DOHH2 (cell line): ENCODE measurements around the gene PDZRN4.

Source experiments
- H3F3A ChIP-seq: fragments of 200-600 bp; sonication (generic), shearing (Covaris generic); 2 replicates; pipeline ENCODE4 v1.6.0; 2016; ENCODE audit warnings: antibody characterized with exemption, mild to moderate bottlenecking; ENCODE audit not compliant: control insufficient read depth, insufficient read depth
- H3K27ac ChIP-seq: fragments of 200-600 bp; sonication (generic); 2 replicates; pipeline ENCODE4 v1.5.1; 2014; ENCODE audit warnings: low read depth, mild to moderate bottlenecking, low read length, moderate library complexity
- H3K27me3 ChIP-seq: fragments of 200-600 bp; sonication (generic); 2 replicates; pipeline ENCODE4 v1.6.1; 2014; ENCODE audit warnings: mild to moderate bottlenecking, low read length, mixed read lengths; ENCODE audit not compliant: control insufficient read depth
- H3K36me3 ChIP-seq: fragments of 200-600 bp; sonication (generic); 2 replicates; pipeline ENCODE4 v1.6.1; 2014; ENCODE audit warnings: mild to moderate bottlenecking, low read length, moderate library complexity, mixed read lengths; ENCODE audit not compliant: control insufficient read depth
- H3K4me1 ChIP-seq: fragments of 200-600 bp; sonication (generic); 2 replicates; pipeline ENCODE4 v1.6.1; 2014; ENCODE audit warnings: mild to moderate bottlenecking, low read length, mixed read lengths; ENCODE audit not compliant: control insufficient read depth
- H3K4me2 ChIP-seq: fragments of 200-600 bp; sonication (generic); 2 replicates; pipeline ENCODE4 v1.6.0; 2014; ENCODE audit warnings: mild to moderate bottlenecking, low read length, moderate library complexity
- H3K4me3 ChIP-seq: fragments of 200-600 bp; sonication (generic); 2 replicates; pipeline ENCODE4 v1.5.1; 2014; ENCODE audit warnings: mild to moderate bottlenecking, low read length, mixed read lengths
- H3K79me2 ChIP-seq: fragments of 200-600 bp; sonication (generic); 2 replicates; pipeline ENCODE4 v1.6.1; 2014; ENCODE audit warnings: mild to moderate bottlenecking, low read length, mixed read lengths; ENCODE audit not compliant: control insufficient read depth
- H3K9me2 ChIP-seq: fragments of 200-600 bp; sonication (generic); replicated peaks from 2 replicates; pipeline ENCODE4 v1.6.1; 2014; ENCODE audit warnings: mild to moderate bottlenecking, low read length, mixed read lengths; ENCODE audit not compliant: control insufficient read depth
- H3K9me3 ChIP-seq: fragments of 200-600 bp; sonication (generic); 2 replicates; pipeline ENCODE4 v1.6.1; 2014; ENCODE audit warnings: antibody characterized with exemption, low read length, mixed read lengths; ENCODE audit not compliant: control insufficient read depth, insufficient read depth
- H4K20me1 ChIP-seq: fragments of 200-600 bp; sonication (generic); 2 replicates; pipeline ENCODE4 v1.6.0; 2014; ENCODE audit warnings: low read depth, mild to moderate bottlenecking, antibody characterized with exemption, low read length, moderate library complexity; ENCODE audit not compliant: control insufficient read depth, insufficient read depth
- EZH2phosphoT487 ChIP-seq: fragments of 200-600 bp; sonication (generic); IDR thresholded peaks from 2 replicates; pipeline ENCODE4 v1.6.1; 2017; ENCODE audit warnings: borderline replicate concordance, mild to moderate bottlenecking, antibody characterized with exemption, low read length, moderate library complexity, mixed read lengths
- TF ChIP-seq, protein P1 (sequence below): fragments of 200-600 bp; sonication (generic); IDR thresholded peaks from one replicate; pipeline ENCODE4 v1.5.1; 2014; ENCODE audit warnings: antibody characterized with exemption, mild to moderate bottlenecking, low read depth, low read length; ENCODE audit not compliant: poor library complexity, severe bottlenecking

PDZRN4 gene

DNA sequence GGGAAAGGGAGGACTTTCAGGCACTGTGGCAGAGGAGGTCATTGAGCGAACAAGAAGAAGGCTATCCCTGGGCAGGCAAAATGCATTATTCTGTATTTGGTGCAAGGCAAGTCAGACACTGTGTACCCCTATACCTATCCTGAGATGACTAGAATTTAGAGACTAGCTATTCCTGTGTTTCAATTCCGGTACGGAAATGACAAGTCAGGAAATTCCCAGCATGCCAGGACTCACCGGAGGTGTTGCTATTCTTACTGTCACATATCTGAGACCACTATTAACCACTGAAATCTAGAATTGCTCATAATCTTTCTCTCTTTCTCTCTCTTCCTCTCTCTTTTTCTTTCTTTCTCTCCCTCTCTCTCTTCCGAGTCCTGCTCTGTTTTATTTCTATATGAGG is 297.1 kb downstream of the PDZRN4 start:
- Histone ChIP-seq H3K9me2 (no peaks in the 10 kb centered on the region), H3K27me3 (no peaks in the 10 kb centered on the region), H4K20me1 (no peaks in the 10 kb centered on the region), H3F3A (no peaks in the 10 kb centered on the region), H3K4me2 (no peak overlapping the region), H3K27ac (no peak overlapping the region), H3K4me1 (no peaks in the 10 kb centered on the region), H3K4me3 (no peak overlapping the region), H3K79me2 (no peaks in the 10 kb centered on the region), H3K36me3 (no peaks in the 10 kb centered on the region), H3K9me3 (no peaks in the 10 kb centered on the region)
- no peak for TF ChIP-seq EZH2phosphoT487
- TF ChIP-seq, protein P1, sequence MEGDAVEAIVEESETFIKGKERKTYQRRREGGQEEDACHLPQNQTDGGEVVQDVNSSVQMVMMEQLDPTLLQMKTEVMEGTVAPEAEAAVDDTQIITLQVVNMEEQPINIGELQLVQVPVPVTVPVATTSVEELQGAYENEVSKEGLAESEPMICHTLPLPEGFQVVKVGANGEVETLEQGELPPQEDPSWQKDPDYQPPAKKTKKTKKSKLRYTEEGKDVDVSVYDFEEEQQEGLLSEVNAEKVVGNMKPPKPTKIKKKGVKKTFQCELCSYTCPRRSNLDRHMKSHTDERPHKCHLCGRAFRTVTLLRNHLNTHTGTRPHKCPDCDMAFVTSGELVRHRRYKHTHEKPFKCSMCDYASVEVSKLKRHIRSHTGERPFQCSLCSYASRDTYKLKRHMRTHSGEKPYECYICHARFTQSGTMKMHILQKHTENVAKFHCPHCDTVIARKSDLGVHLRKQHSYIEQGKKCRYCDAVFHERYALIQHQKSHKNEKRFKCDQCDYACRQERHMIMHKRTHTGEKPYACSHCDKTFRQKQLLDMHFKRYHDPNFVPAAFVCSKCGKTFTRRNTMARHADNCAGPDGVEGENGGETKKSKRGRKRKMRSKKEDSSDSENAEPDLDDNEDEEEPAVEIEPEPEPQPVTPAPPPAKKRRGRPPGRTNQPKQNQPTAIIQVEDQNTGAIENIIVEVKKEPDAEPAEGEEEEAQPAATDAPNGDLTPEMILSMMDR: no peak

DNA sequence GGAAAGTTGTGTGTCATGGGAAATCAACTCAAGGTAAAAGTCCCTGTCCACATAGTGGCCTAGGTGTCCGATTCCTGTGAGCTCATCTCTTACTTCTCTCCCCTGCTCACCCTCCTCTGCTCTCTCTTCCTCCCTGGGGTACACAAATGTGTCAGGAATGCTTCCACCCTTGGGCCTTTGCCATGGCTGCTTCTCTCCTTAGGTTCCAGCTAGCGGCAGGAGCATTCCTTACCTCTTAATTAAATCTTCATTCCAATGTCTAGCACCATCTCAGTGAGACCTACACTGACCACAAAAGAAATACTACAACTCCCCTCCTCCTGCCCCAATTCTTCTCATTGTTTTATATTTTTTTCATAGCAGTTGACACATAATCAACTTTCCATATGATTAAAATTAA is 298.6 kb downstream of the PDZRN4 start:
- Histone ChIP-seq H3K4me1 (no peaks in the 10 kb centered on the region), H3K27ac (no peak overlapping the region), H3K27me3 (no peaks in the 10 kb centered on the region), H3K36me3 (no peaks in the 10 kb centered on the region), H3K4me2 (no peak overlapping the region), H3K4me3 (no peak overlapping the region), H4K20me1 (no peaks in the 10 kb centered on the region), H3K9me3 (no peaks in the 10 kb centered on the region), H3K9me2 (no peaks in the 10 kb centered on the region), H3K79me2 (no peaks in the 10 kb centered on the region), H3F3A (no peaks in the 10 kb centered on the region)
- no peak for TF ChIP-seq EZH2phosphoT487
- TF ChIP-seq, protein P1: no peak

DNA sequence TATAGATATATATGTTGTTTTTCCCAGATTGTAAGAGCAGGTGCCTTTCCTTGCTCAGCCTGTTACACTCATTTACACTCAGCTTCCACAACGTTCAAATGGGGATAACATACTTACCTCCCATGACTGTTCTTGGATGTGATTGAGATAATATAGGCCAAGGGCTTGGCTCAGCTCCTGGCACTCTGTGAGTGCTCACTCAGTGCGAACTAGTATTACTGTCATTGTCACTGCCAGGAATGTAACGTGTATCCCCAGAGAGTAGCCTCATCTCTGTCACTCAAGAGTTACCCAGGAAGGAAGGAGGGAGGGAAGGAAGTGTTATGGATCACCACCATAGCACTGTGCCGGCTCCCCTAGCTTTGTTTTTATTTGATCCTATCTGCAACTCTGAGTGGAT is 307.9 kb downstream of the PDZRN4 start:
- no peak for TF ChIP-seq EZH2phosphoT487
- TF ChIP-seq, protein P1: no peak
- Histone ChIP-seq H3K4me3 (no peak overlapping the region), H3K27me3 (no peaks in the 10 kb centered on the region), H4K20me1 (no peaks in the 10 kb centered on the region), H3K79me2 (no peaks in the 10 kb centered on the region), H3K36me3 (no peaks in the 10 kb centered on the region), H3K27ac (no peak overlapping the region), H3K9me3 (no peaks in the 10 kb centered on the region), H3F3A (no peaks in the 10 kb centered on the region), H3K4me2 (no peak overlapping the region), H3K4me1 (no peaks in the 10 kb centered on the region), H3K9me2 (no peaks in the 10 kb centered on the region)

DNA sequence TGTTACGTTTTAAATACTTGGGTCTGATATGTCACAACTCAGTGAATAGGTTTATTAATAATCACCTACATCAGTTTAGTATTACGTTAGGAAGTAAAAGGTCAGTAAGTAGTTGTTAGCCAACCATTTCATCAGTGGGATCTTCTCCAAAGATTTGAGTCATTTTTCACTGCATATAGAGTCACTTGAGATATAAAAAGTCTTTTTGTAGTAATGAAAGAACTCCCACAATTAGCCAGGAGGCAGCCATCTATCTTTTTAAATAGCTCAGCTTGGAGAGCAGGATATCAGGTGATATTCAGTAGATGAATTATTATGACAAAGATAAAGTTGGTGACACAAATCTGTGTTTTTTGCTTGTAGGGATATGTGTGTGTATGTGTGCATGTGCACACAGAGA is 309.3 kb downstream of the PDZRN4 start:
- H3K9me2 ChIP-seq: no peaks in the 10 kb centered on the region
- H3K27me3 ChIP-seq: no peaks in the 10 kb centered on the region
- TF ChIP-seq, protein P1: no peak
- no peak for TF ChIP-seq EZH2phosphoT487
- no peak overlapping the region for H3K27ac ChIP-seq
- H3K36me3 ChIP-seq: no peaks in the 10 kb centered on the region
- H3K4me1 ChIP-seq: no peaks in the 10 kb centered on the region
- no peak overlapping the region for H3K4me3 ChIP-seq
- no peaks in the 10 kb centered on the region for H3F3A ChIP-seq
- no peaks in the 10 kb centered on the region for H4K20me1 ChIP-seq
- H3K4me2 ChIP-seq: no peak overlapping the region
- H3K79me2 ChIP-seq: no peaks in the 10 kb centered on the region
- H3K9me3 ChIP-seq: no peaks in the 10 kb centered on the region
